HL-60 (cell line): Measurements from ENCODE around the gene MAP7D2.

Source experiments
- DNase-seq, 2 experiments: peaks; one replicate each; pipeline ENCODE4 v3.0.0-alpha.2; 2010 to 2020; ENCODE audit warnings: low read depth in 1 of 2, low spot score in 1 of 2
- H3K27ac ChIP-seq: fragments of 250-450 bp; sonication (Bioruptor Pico); replicated peaks from 2 replicates; pipeline ENCODE4 v1.5.1; 2020; ENCODE audit warnings: mild to moderate bottlenecking, moderate library complexity
- H3K27me3 ChIP-seq: fragments of 250-450 bp; sonication (Bioruptor Pico); 2 replicates; pipeline ENCODE4 v1.5.1; 2021; ENCODE audit warnings: mild to moderate bottlenecking, moderate library complexity; ENCODE audit not compliant: insufficient read depth, poor library complexity, severe bottlenecking
- H3K4me3 ChIP-seq: replicated peaks from 2 replicates; pipeline ENCODE4 v1.5.1; 2011; ENCODE audit warnings: mild to moderate bottlenecking, control low read depth, low read length; ENCODE audit not compliant: insufficient read depth
- GABPA ChIP-seq: IDR thresholded peaks from 2 replicates; pipeline ENCODE4 v1.6.1; 2012; ENCODE audit warnings: low read depth
- POLR2AphosphoS5 ChIP-seq: IDR thresholded peaks from 2 replicates; pipeline ENCODE4 v1.6.1; 2012; ENCODE audit warnings: low read depth
- SPI1 ChIP-seq: IDR thresholded peaks from 2 replicates; pipeline ENCODE4 v1.6.1; 2012; ENCODE audit warnings: low read depth, mild to moderate bottlenecking, borderline replicate concordance
- TF ChIP-seq, protein P1 (sequence below): IDR thresholded peaks from 2 replicates; pipeline ENCODE4 v1.6.1; 2012; ENCODE audit warnings: low read depth; ENCODE audit not compliant: insufficient replicate concordance
- TF ChIP-seq, protein P2 (sequence below): IDR thresholded peaks from one replicate; pipeline ENCODE4 v1.5.1; 2011; ENCODE audit warnings: low read length, control low read depth, inconsistent platforms; ENCODE audit not compliant: insufficient read depth

The MAP7D2 gene

DNA sequence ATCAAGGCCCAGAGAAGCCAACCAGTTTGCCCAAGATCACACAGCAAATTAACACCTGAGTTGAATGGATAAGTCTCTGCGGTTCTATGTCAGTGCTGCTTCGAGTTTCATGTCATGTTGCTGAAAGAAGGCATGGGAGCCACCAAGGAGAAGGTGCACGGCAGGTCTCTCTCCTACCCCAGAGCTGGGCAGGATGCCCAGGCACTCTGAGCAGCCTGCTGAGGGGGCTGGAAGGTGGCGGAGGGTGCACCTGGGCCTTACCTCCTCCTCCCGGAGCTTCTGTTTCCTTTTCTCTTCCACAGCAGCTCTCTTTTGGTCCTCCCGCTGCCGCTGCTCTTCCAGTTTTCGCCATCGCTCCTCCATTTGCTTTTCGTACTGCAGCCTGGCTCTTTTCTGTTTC is 53.6 kb downstream of the MAP7D2 start:
- Histone ChIP-seq H3K27me3 (no peaks in the 10 kb centered on the region), H3K27ac (no peak overlapping the region), H3K4me3 (no peak overlapping the region)
- TF ChIP-seq POLR2AphosphoS5, result no peak
- no peak for TF ChIP-seq GABPA
- TF ChIP-seq, protein P1, sequence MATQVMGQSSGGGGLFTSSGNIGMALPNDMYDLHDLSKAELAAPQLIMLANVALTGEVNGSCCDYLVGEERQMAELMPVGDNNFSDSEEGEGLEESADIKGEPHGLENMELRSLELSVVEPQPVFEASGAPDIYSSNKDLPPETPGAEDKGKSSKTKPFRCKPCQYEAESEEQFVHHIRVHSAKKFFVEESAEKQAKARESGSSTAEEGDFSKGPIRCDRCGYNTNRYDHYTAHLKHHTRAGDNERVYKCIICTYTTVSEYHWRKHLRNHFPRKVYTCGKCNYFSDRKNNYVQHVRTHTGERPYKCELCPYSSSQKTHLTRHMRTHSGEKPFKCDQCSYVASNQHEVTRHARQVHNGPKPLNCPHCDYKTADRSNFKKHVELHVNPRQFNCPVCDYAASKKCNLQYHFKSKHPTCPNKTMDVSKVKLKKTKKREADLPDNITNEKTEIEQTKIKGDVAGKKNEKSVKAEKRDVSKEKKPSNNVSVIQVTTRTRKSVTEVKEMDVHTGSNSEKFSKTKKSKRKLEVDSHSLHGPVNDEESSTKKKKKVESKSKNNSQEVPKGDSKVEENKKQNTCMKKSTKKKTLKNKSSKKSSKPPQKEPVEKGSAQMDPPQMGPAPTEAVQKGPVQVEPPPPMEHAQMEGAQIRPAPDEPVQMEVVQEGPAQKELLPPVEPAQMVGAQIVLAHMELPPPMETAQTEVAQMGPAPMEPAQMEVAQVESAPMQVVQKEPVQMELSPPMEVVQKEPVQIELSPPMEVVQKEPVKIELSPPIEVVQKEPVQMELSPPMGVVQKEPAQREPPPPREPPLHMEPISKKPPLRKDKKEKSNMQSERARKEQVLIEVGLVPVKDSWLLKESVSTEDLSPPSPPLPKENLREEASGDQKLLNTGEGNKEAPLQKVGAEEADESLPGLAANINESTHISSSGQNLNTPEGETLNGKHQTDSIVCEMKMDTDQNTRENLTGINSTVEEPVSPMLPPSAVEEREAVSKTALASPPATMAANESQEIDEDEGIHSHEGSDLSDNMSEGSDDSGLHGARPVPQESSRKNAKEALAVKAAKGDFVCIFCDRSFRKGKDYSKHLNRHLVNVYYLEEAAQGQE, result no peak
- TF ChIP-seq SPI1, result no peak
- TF ChIP-seq, protein P2, sequence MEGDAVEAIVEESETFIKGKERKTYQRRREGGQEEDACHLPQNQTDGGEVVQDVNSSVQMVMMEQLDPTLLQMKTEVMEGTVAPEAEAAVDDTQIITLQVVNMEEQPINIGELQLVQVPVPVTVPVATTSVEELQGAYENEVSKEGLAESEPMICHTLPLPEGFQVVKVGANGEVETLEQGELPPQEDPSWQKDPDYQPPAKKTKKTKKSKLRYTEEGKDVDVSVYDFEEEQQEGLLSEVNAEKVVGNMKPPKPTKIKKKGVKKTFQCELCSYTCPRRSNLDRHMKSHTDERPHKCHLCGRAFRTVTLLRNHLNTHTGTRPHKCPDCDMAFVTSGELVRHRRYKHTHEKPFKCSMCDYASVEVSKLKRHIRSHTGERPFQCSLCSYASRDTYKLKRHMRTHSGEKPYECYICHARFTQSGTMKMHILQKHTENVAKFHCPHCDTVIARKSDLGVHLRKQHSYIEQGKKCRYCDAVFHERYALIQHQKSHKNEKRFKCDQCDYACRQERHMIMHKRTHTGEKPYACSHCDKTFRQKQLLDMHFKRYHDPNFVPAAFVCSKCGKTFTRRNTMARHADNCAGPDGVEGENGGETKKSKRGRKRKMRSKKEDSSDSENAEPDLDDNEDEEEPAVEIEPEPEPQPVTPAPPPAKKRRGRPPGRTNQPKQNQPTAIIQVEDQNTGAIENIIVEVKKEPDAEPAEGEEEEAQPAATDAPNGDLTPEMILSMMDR, result no peak
- no peak for DNase-seq

DNA sequence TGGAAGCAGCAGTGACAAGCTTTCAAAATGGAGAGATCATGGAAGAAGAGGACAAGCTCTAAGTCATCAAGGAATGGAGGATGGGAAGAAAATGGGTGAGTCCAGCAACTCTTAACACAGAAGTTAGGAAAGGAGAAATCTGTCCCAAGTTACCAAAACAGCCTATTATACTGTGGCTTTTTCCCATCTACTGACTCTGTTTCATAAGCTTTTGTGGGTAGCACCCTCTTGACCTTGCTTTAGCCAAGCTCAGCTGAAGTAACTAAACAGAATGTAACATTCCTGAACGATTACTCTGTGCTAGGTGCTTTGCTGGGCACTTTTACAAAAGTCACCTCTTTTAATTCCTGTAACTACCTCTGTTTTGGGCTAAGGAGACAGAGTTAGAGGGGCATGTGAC is 54.9 kb downstream of the MAP7D2 start:
- TF ChIP-seq POLR2AphosphoS5 (no peak), GABPA (no peak), SPI1 (no peak)
- TF ChIP-seq, protein P1, result no peak
- TF ChIP-seq, protein P2, result no peak
- no peak overlapping the region for H3K27ac ChIP-seq
- no peak for DNase-seq
- no peaks in the 10 kb centered on the region for H3K27me3 ChIP-seq
- no peak overlapping the region for H3K4me3 ChIP-seq

DNA sequence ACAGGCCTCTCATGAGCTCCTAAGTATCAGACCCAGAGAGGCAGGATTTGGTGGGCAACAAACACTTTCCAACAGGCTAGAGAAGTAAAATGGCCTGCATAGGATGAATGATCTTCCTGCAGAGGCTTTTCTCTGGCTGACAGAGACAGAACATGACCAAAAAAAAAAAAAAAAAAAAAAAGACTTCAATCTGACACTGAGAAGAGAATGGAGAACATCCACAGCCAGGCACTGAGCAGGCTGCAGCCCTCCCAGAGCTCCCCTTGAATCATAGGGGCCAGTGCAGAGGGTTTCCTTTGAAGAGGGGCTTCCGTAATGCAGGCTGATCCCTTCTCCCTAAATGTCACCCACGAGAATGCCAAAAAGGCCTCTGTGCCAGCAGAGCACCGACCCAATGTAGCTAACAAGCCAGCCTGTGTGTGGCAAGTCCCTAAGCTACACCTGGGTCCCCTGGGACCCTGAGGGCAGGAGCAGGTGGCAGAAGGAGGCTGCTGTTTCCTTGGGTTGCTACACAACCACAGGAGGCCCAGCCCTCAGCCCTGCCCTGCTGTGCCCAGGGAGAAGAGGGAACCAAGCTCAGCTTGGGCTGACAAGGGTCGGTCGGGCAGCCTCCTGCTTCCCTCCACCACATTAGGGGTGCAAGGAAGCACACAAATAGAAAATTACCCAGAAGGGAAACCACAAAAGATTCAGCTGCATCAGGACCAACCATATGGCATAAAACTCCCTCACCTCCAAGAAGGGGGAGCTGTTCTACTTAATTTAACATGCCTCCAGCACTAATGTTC is 55.6 kb downstream of the MAP7D2 start:
- peak; percentile 50 to 72 for DNase-seq
- Histone ChIP-seq H3K4me3 (no peak overlapping the region), H3K27ac (no peak overlapping the region), H3K27me3 (no peaks in the 10 kb centered on the region)
- TF ChIP-seq SPI1, result no peak
- TF ChIP-seq, protein P2, result no peak
